CD4-positive, CD25-positive, alpha-beta regulatory T cell (primary cell): Measurements from ENCODE around the gene AFTPH. TPM values are rescaled to one million over a fixed set of nuclear protein-coding genes. Genes with fewer than 3 reads are reported as not detected.

Experiments used
- ATAC-seq, 2 donors: fragments of 150-1000 bp; cut with Tn5 transposase; one replicate each; pipeline ENCODE4 v1.10.0; 2021; ENCODE audit warnings: low read depth in 2 of 2, moderate number of reproducible peaks in 2 of 2, moderate library complexity in 1 of 2
- DNase-seq, 3 donors: peaks; one replicate each; pipeline versions ENCODE4 v3.0.0 to v3.0.0-alpha.2; 2012 to 2022; ENCODE audit warnings: mixed read lengths in 1 of 3
- H3K27ac ChIP-seq: one replicate; pipeline ENCODE4 v1.7.0; 2013; ENCODE audit warnings: mild to moderate bottlenecking, low read length; ENCODE audit not compliant: insufficient read depth, poor library complexity, severe bottlenecking
- H3K27me3 ChIP-seq: one replicate; pipeline ENCODE4 v1.7.0; 2013; ENCODE audit warnings: low read length; ENCODE audit not compliant: control insufficient read depth, insufficient read depth
- H3K36me3 ChIP-seq: one replicate; pipeline ENCODE4 v1.7.0; 2013; ENCODE audit warnings: mild to moderate bottlenecking, low read length, moderate library complexity; ENCODE audit not compliant: control insufficient read depth, insufficient read depth
- H3K4me1 ChIP-seq: 2 replicates; pipeline ENCODE4 v1.7.0; 2013; ENCODE audit warnings: mild to moderate bottlenecking, low read length; ENCODE audit not compliant: insufficient read depth, control insufficient read depth, poor library complexity, severe bottlenecking
- H3K4me3 ChIP-seq: one replicate; pipeline ENCODE4 v1.7.0; 2013; ENCODE audit warnings: low read depth, mild to moderate bottlenecking, low read length, moderate library complexity
- H3K9me3 ChIP-seq, 2 experiments: 1 replicate in 1 of 2; 2 replicates in 1 of 2; pipeline ENCODE4 v1.7.0; 2013; ENCODE audit warnings: low read length in 2 of 2, mild to moderate bottlenecking in 1 of 2, moderate library complexity in 1 of 2; ENCODE audit not compliant: control insufficient read depth in 2 of 2
- H3K27ac Mint-ChIP-seq, 3 donors: one replicate each; pipeline ENCODE4 v1.8.0; 2020 to 2022; ENCODE audit warnings: mild to moderate bottlenecking in 3 of 3, mixed read lengths in 3 of 3, moderate library complexity in 2 of 3
- H3K27me3 Mint-ChIP-seq: one replicate; pipeline ENCODE4 v1.8.0; 2022; ENCODE audit warnings: mild to moderate bottlenecking, mixed read lengths
- H3K36me3 Mint-ChIP-seq: one replicate; pipeline ENCODE4 v1.8.0; 2020; ENCODE audit warnings: mixed read lengths
- H3K4me1 Mint-ChIP-seq, 4 donors: one replicate each; pipeline ENCODE4 v1.8.0; 2020 to 2022; ENCODE audit warnings: mixed read lengths in 4 of 4, mild to moderate bottlenecking in 1 of 4
- H3K4me3 Mint-ChIP-seq, 4 donors: one replicate each; pipeline ENCODE4 v1.8.0; 2020 to 2022; ENCODE audit warnings: mild to moderate bottlenecking in 4 of 4, mixed read lengths in 4 of 4, moderate library complexity in 3 of 4
- H3K9me3 Mint-ChIP-seq, 7 donors: one replicate each; pipeline ENCODE4 v1.8.0; 2020 to 2022; ENCODE audit warnings: mixed read lengths in 7 of 7, mild to moderate bottlenecking in 3 of 7, moderate library complexity in 2 of 7
- polyA plus RNA-seq, 4 donors: library from polyadenylated mRNA; unstranded; fragments of 300-500 nt; fragmentation: Illumina TruSeq; gene quantifications; one replicate each; pipeline ENCODE4 v1.2.3, GENCODE V29; 2021
- total RNA-seq: library from RNA; stranded (reverse); gene quantifications from one replicate; pipeline ENCODE4 v1.2.3, GENCODE V29; 2022

AFTPH gene
- total and polyA plus RNA-seq, 5 donors from 2014 or later = 23.7 to 45.0 (median 28.2) TPM

DNA sequence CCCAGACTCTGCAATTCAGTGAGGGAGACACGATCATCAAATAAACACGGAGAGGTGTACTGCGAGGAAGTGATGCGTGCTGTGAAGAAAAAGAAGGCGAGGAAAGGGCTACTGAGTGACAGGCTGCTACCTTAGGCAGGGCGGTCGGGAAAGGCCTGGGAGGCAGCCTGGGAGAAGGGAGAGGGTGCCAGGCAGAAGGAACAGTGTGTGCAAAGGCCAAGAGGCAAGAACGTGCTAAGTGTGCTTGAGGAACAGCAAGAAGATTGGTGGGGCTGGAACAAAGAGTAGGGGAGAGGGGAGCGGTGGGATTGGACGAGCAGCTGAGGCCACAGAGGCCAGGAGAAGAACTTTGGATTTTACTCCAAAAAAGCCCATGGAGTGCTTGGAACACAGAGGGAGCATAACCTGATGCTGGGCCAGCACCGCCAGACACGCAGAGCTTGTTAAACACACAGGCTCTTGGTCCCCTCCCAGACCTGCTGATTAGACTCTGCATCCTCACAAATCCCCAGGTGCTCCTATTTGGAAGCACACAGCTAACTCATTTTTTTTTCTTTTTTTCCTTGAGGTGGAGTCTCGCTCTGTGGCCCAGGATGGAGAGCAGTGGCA lies 99.2 kb downstream of the AFTPH start:
- H3K4me3 Mint-ChIP-seq = no peak overlapping the region
- no peak overlapping the region for H3K4me3 ChIP-seq
- no peak overlapping the region for H3K27ac ChIP-seq
- peaks cover 0 to 8% (median 3%) of the 10 kb centered on the region in 4 donors for H3K4me1 Mint-ChIP-seq
- no peaks in the 10 kb centered on the region for H3K9me3 Mint-ChIP-seq
- no peaks in the 10 kb centered on the region for H3K36me3 Mint-ChIP-seq
- H3K27ac Mint-ChIP-seq = peak overlapping the region in 1 of 3 donors; percentile 82
- H3K4me1 ChIP-seq = no peaks in the 10 kb centered on the region
- H3K27me3 Mint-ChIP-seq = no peaks in the 10 kb centered on the region
- DNase-seq = no peak
- H3K27me3 ChIP-seq = no peaks in the 10 kb centered on the region
- H3K9me3 ChIP-seq = no peaks in the 10 kb centered on the region
- ATAC-seq = no peak
- no peaks in the 10 kb centered on the region for H3K36me3 ChIP-seq

DNA sequence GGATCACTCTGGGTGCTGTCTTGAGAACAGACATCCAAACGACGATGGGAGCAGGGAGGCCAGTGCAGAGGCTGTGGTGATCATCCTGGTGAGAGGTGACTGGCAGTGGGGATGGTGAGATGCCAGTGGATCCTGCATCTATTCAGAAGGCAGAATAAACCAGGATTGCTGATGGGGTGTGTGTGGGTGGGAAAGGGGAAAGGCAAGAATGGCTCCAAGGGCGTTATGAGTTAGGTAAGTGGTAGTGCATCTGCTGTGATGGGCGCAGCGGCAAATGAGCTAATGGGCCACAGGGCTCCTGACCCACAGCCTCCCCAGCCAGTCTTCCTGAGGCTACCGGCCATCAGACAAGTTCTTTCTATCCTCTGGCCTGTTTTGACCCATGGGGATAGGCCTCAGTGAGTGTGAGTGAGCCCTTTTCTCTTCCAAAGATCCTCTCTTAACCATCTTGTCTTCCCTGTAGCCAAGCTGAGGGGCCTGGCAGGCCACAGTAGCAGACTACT lies 100.0 kb downstream of the AFTPH start:
- no peaks in the 10 kb centered on the region for H3K9me3 Mint-ChIP-seq
- no peak overlapping the region for H3K4me3 Mint-ChIP-seq
- ATAC-seq = no peak
- no peaks in the 10 kb centered on the region for H3K27me3 Mint-ChIP-seq
- no peak overlapping the region for H3K4me3 ChIP-seq
- peaks cover 0 to 8% (median 3%) of the 10 kb centered on the region in 4 donors for H3K4me1 Mint-ChIP-seq
- no peaks in the 10 kb centered on the region for H3K27me3 ChIP-seq
- H3K27ac ChIP-seq = no peak overlapping the region
- H3K27ac Mint-ChIP-seq = no peak overlapping the region
- H3K36me3 Mint-ChIP-seq = no peaks in the 10 kb centered on the region
- no peaks in the 10 kb centered on the region for H3K4me1 ChIP-seq
- H3K9me3 ChIP-seq = no peaks in the 10 kb centered on the region
- DNase-seq = no peak
- no peaks in the 10 kb centered on the region for H3K36me3 ChIP-seq

- Histone ChIP-seq H3K27ac (no peak overlapping the region), H3K9me3 (no peaks in the 10 kb centered on the region), H3K27me3 (no peaks in the 10 kb centered on the region), H3K36me3 (no peaks in the 10 kb centered on the region), H3K4me3 (no peak overlapping the region), H3K4me1 (no peaks in the 10 kb centered on the region)
- Mint-ChIP-seq H3K36me3 (no peaks in the 10 kb centered on the region), H3K4me1 (peaks cover 0 to 8% (median 3%) of the 10 kb centered on the region in 4 donors), H3K27ac (peak overlapping the region in 1 of 3 donors; percentile 11), H3K9me3 (no peaks in the 10 kb centered on the region), H3K4me3 (no peak overlapping the region), H3K27me3 (no peaks in the 10 kb centered on the region)
- ATAC-seq (no peak), DNase-seq (no peak)
Observed at GRCh38 chr2:64624862-64625261, 100.7 kb downstream of the AFTPH start.

DNA sequence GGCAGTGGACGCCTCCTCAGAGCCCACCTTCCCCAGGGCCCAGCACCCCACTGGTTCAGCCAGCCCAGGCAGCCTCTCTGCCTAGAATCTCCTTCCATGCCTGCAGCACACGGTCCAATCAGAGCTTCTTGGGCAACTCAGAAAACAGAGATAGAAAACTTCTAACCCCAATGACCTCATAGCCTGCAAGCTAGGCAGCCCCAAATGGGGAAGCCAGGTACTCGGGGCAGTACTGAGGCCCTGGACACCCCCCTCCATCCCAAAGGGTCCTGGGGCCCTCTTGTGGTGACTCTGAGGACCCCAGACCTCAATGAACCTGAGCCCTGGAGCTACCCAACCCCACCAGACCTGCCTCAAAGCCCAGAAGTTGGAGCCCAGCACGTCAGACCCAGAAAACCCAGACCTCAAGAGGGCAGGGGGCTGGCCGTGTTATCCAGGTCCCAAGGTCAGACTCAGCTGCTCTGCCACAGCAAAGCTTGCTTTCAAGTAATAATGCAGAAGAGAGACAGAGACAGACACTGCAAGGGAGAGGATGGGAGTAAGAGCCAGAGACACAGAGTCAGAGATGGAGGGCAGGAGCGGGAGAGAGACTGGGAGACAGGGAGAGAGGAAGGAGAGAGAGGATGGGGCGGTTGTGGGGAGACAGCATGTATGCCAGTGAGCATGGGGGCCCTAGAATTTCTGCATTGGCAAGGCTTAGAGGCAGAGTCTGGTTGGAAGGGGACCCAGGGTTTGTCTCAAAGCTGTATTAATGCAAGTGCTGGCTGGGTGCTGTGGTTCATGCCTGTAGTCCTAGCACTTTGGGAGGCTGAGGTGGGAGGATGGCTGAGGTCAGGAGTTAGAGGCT lies 101.4 kb downstream of the AFTPH start:
- Mint-ChIP-seq H3K4me3 (no peak overlapping the region), H3K27ac (peak overlapping the region in 1 of 3 donors; percentile 44), H3K36me3 (peaks cover 3% of the 10 kb centered on the region), H3K9me3 (no peaks in the 10 kb centered on the region), H3K27me3 (no peaks in the 10 kb centered on the region), H3K4me1 (peaks cover 0 to 8% (median 5%) of the 10 kb centered on the region in 4 donors)
- H3K4me1 ChIP-seq = no peaks in the 10 kb centered on the region
- DNase-seq (no peak), ATAC-seq (no peak)
- H3K4me3 ChIP-seq = no peak overlapping the region
- H3K9me3 ChIP-seq = no peaks in the 10 kb centered on the region
- H3K36me3 ChIP-seq = no peaks in the 10 kb centered on the region
- H3K27ac ChIP-seq = no peak overlapping the region
- H3K27me3 ChIP-seq = no peaks in the 10 kb centered on the region

- no peak overlapping the region for H3K27ac ChIP-seq
- no peak overlapping the region for H3K4me3 ChIP-seq
- H3K27me3 ChIP-seq = no peaks in the 10 kb centered on the region
- DNase-seq = no peak
- Mint-ChIP-seq H3K9me3 (no peaks in the 10 kb centered on the region), H3K4me1 (peaks cover 0 to 10% (median 9%) of the 10 kb centered on the region in 4 donors), H3K4me3 (no peak overlapping the region), H3K27ac (peak overlapping the region in 1 of 3 donors; percentile 44), H3K27me3 (no peaks in the 10 kb centered on the region), H3K36me3 (peaks cover 8% of the 10 kb centered on the region)
- ATAC-seq = no peak
- H3K9me3 ChIP-seq = no peaks in the 10 kb centered on the region
- no peaks in the 10 kb centered on the region for H3K4me1 ChIP-seq
- H3K36me3 ChIP-seq = peaks cover 3% of the 10 kb centered on the region
Observed at GRCh38 chr2:64626146-64626809, 102.2 kb downstream of the AFTPH start.

- H3K9me3 Mint-ChIP-seq = no peaks in the 10 kb centered on the region
- no peak overlapping the region for H3K27ac ChIP-seq
- ATAC-seq = no peak
- no peaks in the 10 kb centered on the region for H3K9me3 ChIP-seq
- no peak overlapping the region for H3K4me3 ChIP-seq
- peaks cover 0 to 10% (median 9%) of the 10 kb centered on the region in 4 donors for H3K4me1 Mint-ChIP-seq
- H3K36me3 Mint-ChIP-seq = peaks cover 8% of the 10 kb centered on the region
- H3K4me3 Mint-ChIP-seq = no peak overlapping the region
- no peaks in the 10 kb centered on the region for H3K27me3 ChIP-seq
- no peak overlapping the region for H3K27ac Mint-ChIP-seq
- H3K27me3 Mint-ChIP-seq = no peaks in the 10 kb centered on the region
- H3K36me3 ChIP-seq = peaks cover 4% of the 10 kb centered on the region
- DNase-seq = no peak
- H3K4me1 ChIP-seq = no peaks in the 10 kb centered on the region
Observed at GRCh38 chr2:64626963-64627760, 103.0 kb downstream of the AFTPH start.
